ENCODE data around the gene TNNI3.
"Not testable (repeated sequence)": the region's sequence is repeated elsewhere in the genome, so short reads cannot be mapped to it uniquely, and the experiment has no call there.

The TNNI3 gene

DNA sequence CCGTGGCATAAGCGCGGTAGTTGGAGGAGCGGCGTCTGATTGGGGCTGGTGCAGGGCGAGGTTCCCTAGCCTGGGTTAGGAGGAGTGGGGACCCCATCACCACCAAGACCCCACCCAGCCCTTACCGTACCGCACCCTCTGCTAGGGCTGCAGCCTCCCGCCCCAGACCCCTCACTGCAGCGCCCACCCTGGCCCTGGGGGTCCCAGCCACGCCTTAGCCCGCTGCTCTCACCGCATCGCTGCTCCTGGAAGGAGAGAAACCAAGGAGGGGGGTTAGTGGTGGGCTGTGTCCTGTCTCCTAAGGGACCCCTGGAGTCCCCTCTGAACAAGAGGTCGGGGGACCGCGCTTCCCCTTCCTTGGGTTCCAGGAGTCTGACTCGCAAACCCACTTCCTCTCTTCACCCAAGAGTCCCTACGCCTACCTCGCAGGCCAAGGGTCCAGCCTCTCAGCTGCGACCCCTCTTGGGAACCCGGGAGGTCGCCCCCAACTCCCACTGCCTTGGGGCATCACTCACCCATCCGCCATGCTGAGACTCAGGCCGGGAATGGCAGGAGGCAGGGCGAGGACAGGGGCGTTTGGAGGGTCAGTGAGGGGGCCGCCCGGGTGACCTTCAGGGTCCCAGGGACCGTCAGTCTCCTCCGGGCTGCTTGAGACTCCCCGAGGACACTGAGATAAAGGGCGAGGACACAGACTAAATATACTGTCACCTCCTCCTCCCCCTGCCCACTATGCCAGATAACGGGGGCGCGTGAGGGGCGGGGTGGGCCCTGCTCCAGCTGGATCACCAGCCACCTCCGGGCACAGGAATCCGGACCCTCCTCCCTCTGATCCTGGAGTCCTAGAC lies at the start of gene TNNI3:
TNNI3 (minus strand) TSS at position 669 of the 845 bp plus-strand sequence; CDS start at position 526, 143 bp downstream.
- TF ChIP-seq, protein P1, sequence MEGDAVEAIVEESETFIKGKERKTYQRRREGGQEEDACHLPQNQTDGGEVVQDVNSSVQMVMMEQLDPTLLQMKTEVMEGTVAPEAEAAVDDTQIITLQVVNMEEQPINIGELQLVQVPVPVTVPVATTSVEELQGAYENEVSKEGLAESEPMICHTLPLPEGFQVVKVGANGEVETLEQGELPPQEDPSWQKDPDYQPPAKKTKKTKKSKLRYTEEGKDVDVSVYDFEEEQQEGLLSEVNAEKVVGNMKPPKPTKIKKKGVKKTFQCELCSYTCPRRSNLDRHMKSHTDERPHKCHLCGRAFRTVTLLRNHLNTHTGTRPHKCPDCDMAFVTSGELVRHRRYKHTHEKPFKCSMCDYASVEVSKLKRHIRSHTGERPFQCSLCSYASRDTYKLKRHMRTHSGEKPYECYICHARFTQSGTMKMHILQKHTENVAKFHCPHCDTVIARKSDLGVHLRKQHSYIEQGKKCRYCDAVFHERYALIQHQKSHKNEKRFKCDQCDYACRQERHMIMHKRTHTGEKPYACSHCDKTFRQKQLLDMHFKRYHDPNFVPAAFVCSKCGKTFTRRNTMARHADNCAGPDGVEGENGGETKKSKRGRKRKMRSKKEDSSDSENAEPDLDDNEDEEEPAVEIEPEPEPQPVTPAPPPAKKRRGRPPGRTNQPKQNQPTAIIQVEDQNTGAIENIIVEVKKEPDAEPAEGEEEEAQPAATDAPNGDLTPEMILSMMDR (IDR thresholded peaks at IDR 0.05; ENCODE audit: low read depth, low read length, missing control alignments) = no peak
- no peak for DNase-seq (ENCODE audit: extremely low read depth, low read depth)
- H3K4me3 ChIP-seq (replicated peaks; ENCODE audit: low read depth, low read length) = no peak within 1 kb of the TSS

DNA sequence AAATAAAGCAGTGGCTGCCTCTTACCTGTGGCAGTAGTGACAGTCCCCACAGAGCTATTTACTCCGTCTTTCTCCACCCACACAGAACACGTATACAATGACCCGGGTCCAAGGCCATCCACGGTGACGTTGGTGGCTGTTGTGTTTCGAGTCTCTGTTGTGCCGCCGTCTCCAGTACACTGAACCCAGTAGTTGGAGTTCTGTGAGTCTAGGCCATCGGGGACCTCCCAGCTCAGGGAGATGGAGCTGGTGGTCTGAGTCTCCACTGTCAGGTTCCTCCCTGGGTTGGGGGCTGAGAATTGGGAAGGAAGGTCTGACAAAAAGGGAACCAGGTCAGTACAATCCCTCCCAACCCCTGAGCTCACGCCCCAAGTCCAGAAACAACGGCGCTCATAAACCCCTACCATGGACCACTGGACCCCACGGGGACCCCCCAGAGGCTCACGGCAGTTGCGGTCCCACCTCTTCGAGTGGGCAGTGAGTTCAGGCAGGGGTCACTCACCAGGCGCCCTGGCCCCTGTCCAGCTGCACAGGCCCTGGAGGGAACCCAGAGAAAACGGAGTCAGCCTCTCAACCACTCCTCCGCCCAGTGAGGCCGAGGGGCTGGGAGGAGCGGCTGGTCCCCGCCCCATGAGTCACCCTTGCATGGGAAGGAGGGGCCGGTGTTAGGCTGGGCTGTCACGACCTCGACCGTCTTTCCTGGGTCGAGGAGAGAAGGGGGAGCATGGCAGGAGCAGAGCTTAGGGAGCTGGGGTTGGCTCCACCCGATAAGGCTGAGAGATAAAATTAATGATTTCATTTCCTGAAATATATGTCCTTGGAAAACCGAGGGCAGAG lies 49.4 kb upstream of the TNNI3 start:
- DNase-seq (ENCODE audit: extremely low read depth, low read depth) = peak; percentile 56
- H3K4me3 ChIP-seq (replicated peaks; ENCODE audit: low read depth, low read length) = no peak overlapping the region
- TF ChIP-seq, protein P1 (IDR thresholded peaks at IDR 0.05; ENCODE audit: low read depth, low read length, missing control alignments) = no peak

DNA sequence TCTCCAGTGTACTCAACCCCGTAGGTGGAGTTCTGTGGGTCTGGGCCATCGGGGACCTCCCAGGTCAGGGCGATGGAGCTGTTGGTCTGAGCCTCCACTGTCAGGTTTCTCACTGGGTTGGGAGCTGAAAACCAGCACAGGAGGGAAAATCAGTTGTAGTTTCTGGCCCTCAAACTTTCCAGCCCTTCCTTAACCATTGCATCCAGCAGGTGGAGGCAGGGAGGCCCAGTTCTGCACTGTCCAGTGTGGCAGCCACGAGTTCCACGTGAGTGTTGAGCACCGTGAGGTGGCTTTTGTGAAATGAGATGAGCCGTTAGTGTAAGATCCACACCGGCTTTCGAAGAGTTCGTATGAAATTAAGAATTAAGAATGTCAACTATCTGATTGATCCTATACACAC lies 44.7 kb upstream of the TNNI3 start:
- DNase-seq (ENCODE audit: extremely low read depth, low read depth); H3K4me3 ChIP-seq (replicated peaks; ENCODE audit: low read depth, low read length): not testable (repeated sequence)

DNA sequence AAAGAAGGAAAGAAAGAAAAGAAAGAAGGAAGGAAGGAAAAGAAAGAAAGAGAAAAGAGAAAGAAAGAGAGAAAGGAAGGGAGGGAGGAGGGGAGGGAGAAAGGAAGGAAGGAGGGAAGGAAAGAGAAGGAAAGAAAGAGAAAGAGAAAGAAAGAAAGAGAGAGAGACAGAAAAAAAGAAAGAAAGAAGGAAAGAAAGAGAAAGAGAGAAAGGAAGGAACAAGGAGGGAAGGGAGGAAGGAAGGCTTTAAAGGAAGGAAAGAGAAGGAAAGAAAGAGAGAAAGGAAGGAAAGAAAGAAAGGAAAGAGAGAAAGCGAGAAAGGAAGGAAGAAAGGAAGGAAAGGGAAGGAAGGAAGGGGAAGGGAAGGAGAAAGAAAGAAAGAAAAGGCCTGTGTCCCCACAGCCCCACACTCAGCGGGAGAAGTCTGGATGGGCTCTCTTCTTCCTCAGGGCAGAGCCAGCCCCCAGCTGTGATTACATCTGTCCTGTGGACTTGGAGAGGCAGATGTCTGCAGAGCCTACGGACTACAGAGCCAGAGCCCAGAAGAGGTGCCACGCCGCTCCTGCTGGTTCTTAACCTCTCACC lies 42.2 kb upstream of the TNNI3 start:
- TF ChIP-seq, protein P1 (IDR thresholded peaks at IDR 0.05; ENCODE audit: low read depth, low read length, missing control alignments) = no peak
- H3K4me3 ChIP-seq (replicated peaks; ENCODE audit: low read depth, low read length) = no peak overlapping the region
- DNase-seq (ENCODE audit: extremely low read depth, low read depth) = no peak

DNA sequence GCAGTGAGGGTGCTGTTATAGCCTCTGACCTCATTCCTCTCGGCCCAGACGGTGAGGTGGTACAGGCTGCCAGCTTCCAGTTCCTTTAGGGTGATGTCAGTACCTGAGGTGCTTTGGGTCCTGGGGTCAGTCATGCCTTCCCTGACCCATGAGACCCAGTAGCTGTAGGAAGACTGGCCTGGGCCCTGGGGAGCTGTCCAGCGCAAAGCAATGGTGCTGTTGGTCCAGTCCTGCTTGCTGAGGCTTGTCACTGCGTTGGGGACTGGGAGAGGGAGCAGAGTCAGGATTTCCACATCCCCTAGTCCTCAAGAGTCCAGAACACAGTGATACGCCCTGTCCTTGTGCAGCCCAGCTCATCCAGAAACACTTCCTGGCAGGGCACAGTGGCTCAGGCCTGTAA lies 41.1 kb upstream of the TNNI3 start:
- no peak overlapping the region for H3K4me3 ChIP-seq (replicated peaks; ENCODE audit: low read depth, low read length)
- TF ChIP-seq, protein P1 (IDR thresholded peaks at IDR 0.05; ENCODE audit: low read depth, low read length, missing control alignments) = no peak
- DNase-seq (ENCODE audit: extremely low read depth, low read depth) = no peak

DNA sequence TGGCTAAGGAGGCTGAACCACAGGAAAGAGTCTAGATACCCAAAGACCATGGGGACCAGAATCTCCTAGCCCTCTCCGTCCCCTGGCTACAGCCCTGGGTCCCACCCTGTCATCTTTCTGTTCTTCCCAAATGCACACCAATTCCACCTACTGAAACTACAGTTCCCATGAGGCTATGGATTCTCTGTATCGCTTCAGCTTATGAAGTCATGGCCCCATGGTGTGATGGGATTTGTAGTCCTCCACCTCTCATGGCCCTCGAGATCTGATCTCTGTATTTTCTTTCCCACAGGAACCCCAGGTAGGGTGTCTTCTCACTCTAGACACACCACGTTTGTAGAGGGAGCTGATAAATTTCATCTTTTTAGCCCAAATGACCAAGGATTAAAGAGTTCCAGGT lies 40.0 kb upstream of the TNNI3 start:
- no peak for DNase-seq (ENCODE audit: extremely low read depth, low read depth)
- H3K4me3 ChIP-seq (replicated peaks; ENCODE audit: low read depth, low read length) = no peak overlapping the region
- TF ChIP-seq, protein P1 (IDR thresholded peaks at IDR 0.05; ENCODE audit: low read depth, low read length, missing control alignments) = no peak

DNA sequence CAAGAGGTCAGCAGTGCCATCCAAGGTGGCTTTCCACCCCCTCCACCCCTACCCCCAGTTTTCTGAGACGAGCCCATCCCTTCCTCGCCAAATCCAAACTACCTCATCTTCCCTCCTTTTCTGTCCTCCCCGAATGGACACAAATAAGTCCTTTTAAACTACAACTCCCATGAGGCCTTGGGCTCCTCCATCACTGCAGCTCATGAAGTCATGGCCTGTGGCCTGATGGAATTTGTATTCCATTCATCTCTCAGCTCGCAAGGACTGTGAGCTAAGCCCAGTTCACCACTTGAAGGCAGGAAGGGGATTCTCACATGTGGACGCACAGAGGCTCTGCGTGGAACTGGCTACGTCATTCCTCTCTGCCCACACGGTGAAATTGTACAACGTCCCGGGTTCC lies 39.3 kb upstream of the TNNI3 start:
- no peak overlapping the region for H3K4me3 ChIP-seq (replicated peaks; ENCODE audit: low read depth, low read length)
- no peak for DNase-seq (ENCODE audit: extremely low read depth, low read depth)
- TF ChIP-seq, protein P1 (IDR thresholded peaks at IDR 0.05; ENCODE audit: low read depth, low read length, missing control alignments) = no peak

All from HFF-Myc (cell line).